SK-N-SH (cell line): ENCODE data around the gene SCYGR4. TPM values are rescaled to one million over a fixed set of nuclear protein-coding genes. Genes with fewer than 3 reads are reported as not detected.

ENCODE experiments used
- CTCF ChIA-PET: fragments of 300-600, 350-600 bp; formaldehyde crosslinking; extraction: SDS; loops from one replicate; lab custom pipeline; 2021; lab: Yijun Ruan, JAX
- POLR2A ChIA-PET: fragments of 350-600 bp; sonication (Branson Sonifier 250); formaldehyde crosslinking; extraction: SDS; loops from one replicate; lab custom pipeline; 2020; ENCODE audit warnings: antibody characterized with exemption, inconsistent platforms; lab: Yijun Ruan, JAX
- DNase-seq: peaks from one replicate; pipeline ENCODE4 v3.0.0; 2012
- H2AFZ ChIP-seq: fragments of 200-600 bp; sonication (generic); 2 replicates; pipeline ENCODE4 v1.8.1; 2016; ENCODE audit warnings: antibody characterized with exemption, mild to moderate bottlenecking, low read depth
- H3F3A ChIP-seq: fragments of 200-600 bp; sonication (generic); replicated peaks from 2 replicates; pipeline ENCODE3; 2016; ENCODE audit warnings: antibody characterized with exemption, mild to moderate bottlenecking; ENCODE audit not compliant: insufficient read depth
- H3K27ac ChIP-seq, 2 experiments: fragments of 200-500 bp in 1 of 2; fragments of 200-600 bp in 1 of 2; sonication (Bioruptor generic) in 1 of 2; sonication (generic), shearing (Covaris generic) in 1 of 2; 2 replicates each; pipeline versions ENCODE4 v1.5.1 to v1.6.1; 2014 to 2016; ENCODE audit warnings: low read depth in 2 of 2, inconsistent platforms in 1 of 2, low read length in 1 of 2, mild to moderate bottlenecking in 1 of 2, mixed read lengths in 1 of 2
- H3K27me3 ChIP-seq: fragments of 200-600 bp; sonication (generic), shearing (Covaris generic); 2 replicates; pipeline ENCODE4 v1.6.1; 2016; ENCODE audit warnings: mixed run types; ENCODE audit not compliant: insufficient read depth
- H3K36me3 ChIP-seq, 2 experiments: fragments of 200-500 bp in 1 of 2; fragments of 200-600 bp in 1 of 2; sonication (Bioruptor generic) in 1 of 2; sonication (generic) in 1 of 2; replicated peaks in 1 of 2; 2 replicates each; pipeline versions ENCODE3 to v1.5.1; 2014 to 2016; ENCODE audit warnings: low read length in 1 of 2, mild to moderate bottlenecking in 1 of 2; ENCODE audit not compliant: insufficient read depth in 2 of 2, control insufficient read depth in 1 of 2
- H3K4me1 ChIP-seq, 2 experiments: fragments of 200-500 bp in 1 of 2; fragments of 200-600 bp in 1 of 2; sonication (Bioruptor generic) in 1 of 2; sonication (generic), shearing (Covaris generic) in 1 of 2; 2 replicates each; pipeline versions ENCODE4 v1.5.1 to v1.6.1; 2014 to 2016; ENCODE audit warnings: low read depth in 1 of 2, low read length in 1 of 2, mixed run types in 1 of 2; ENCODE audit not compliant: insufficient read depth in 2 of 2, control insufficient read depth in 1 of 2
- H3K4me2 ChIP-seq: fragments of 200-600 bp; sonication (generic), shearing (Covaris generic); 2 replicates; pipeline ENCODE4 v1.6.1; 2017; ENCODE audit warnings: mixed run types
- H3K4me3 ChIP-seq, 2 experiments: fragments of 200-500 bp in 1 of 2; fragments of 200-600 bp in 1 of 2; sonication (Bioruptor generic) in 1 of 2; sonication (generic), shearing (Covaris generic) in 1 of 2; 2 replicates each; pipeline versions ENCODE4 v1.5.1 to v1.8.1; 2014 to 2016; ENCODE audit warnings: low read depth in 2 of 2, inconsistent platforms in 1 of 2, low read length in 1 of 2, mild to moderate bottlenecking in 1 of 2, mixed read lengths in 1 of 2, moderate library complexity in 1 of 2
- H3K79me2 ChIP-seq: fragments of 200-600 bp; sonication (generic); 2 replicates; pipeline ENCODE4 v1.8.1; 2017; ENCODE audit warnings: mild to moderate bottlenecking; ENCODE audit not compliant: insufficient read depth
- H3K9ac ChIP-seq: fragments of 200-600 bp; sonication (generic); 2 replicates; pipeline ENCODE4 v1.6.1; 2017; ENCODE audit warnings: mixed run types
- H3K9me2 ChIP-seq: fragments of 200-600 bp; sonication (generic); 2 replicates; pipeline ENCODE4 v1.6.1; 2017; ENCODE audit warnings: mixed run types
- H3K9me3 ChIP-seq: fragments of 200-600 bp; sonication (generic); 2 replicates; pipeline ENCODE4 v1.6.1; 2017; ENCODE audit warnings: mixed run types, mild to moderate bottlenecking, moderate library complexity
- H4K20me1 ChIP-seq: fragments of 200-600 bp; sonication (generic); 2 replicates; pipeline ENCODE4 v1.6.1; 2017; ENCODE audit warnings: mild to moderate bottlenecking, mixed run types; ENCODE audit not compliant: insufficient read depth
- CHD2 ChIP-seq: fragments of 150-350 bp; IDR thresholded peaks from 2 replicates; pipeline ENCODE4 v1.6.1; 2018; ENCODE audit warnings: low read length; ENCODE audit not compliant: partially characterized antibody
- CTCF ChIP-seq: fragments of 200-600 bp; sonication (generic); IDR thresholded peaks from 2 replicates; pipeline ENCODE4 v1.6.1; 2017; ENCODE audit warnings: antibody characterized with exemption, mild to moderate bottlenecking, moderate library complexity
- ELF1 ChIP-seq: IDR thresholded peaks from 2 replicates; pipeline ENCODE4 v1.4.0; 2012
- EP300 ChIP-seq, 2 experiments: IDR thresholded peaks; 2 replicates each; pipeline versions ENCODE4 v1.4.0 to v1.6.1; 2012; ENCODE audit warnings: borderline replicate concordance in 1 of 2, low read depth in 1 of 2, low read length in 1 of 2
- EZH2phosphoT487 ChIP-seq: fragments of 200-600 bp; sonication (generic); IDR thresholded peaks from 2 replicates; pipeline ENCODE4 v1.6.1; 2017; ENCODE audit warnings: low read depth, mixed run types, mild to moderate bottlenecking, antibody characterized with exemption, moderate library complexity, borderline replicate concordance
- FOXJ3 ChIP-seq: sonication (generic); formaldehyde crosslinking; IDR thresholded peaks from 2 replicates; pipeline ENCODE4 v1.5.1; 2020; ENCODE audit warnings: mild to moderate bottlenecking, missing genetic modification reagents
- FOXM1 ChIP-seq: IDR thresholded peaks from 2 replicates; pipeline ENCODE4 v1.4.0; 2012; ENCODE audit warnings: low read depth, mild to moderate bottlenecking
- IRF3 ChIP-seq: fragments of 150-350 bp; IDR thresholded peaks from 2 replicates; pipeline ENCODE4 v1.6.1; 2016; ENCODE audit warnings: mild to moderate bottlenecking, low read depth, low read length
- MAX ChIP-seq: IDR thresholded peaks from 2 replicates; pipeline ENCODE4 v1.4.0; 2012; ENCODE audit warnings: low read depth
- NRF1 ChIP-seq: IDR thresholded peaks from 2 replicates; pipeline ENCODE4 v1.6.1; 2012; ENCODE audit warnings: low read depth, mild to moderate bottlenecking, low read length
- PBX3 ChIP-seq: IDR thresholded peaks from 2 replicates; pipeline ENCODE4; 2012
- POLR2AphosphoS5 ChIP-seq: IDR thresholded peaks from 2 replicates; pipeline ENCODE4 v1.6.1; 2012; ENCODE audit warnings: low read depth, low read length
- RFX5 ChIP-seq: IDR thresholded peaks from 2 replicates; pipeline ENCODE4 v1.6.1; 2012; ENCODE audit warnings: mild to moderate bottlenecking, improper control_type of control experiment, low read length
- RXRA ChIP-seq: IDR thresholded peaks from 2 replicates; pipeline ENCODE4 v1.4.0; 2012; ENCODE audit warnings: low read depth, mild to moderate bottlenecking, borderline replicate concordance
- SIN3A ChIP-seq: IDR thresholded peaks from 2 replicates; pipeline ENCODE4 v1.6.1; 2012; ENCODE audit warnings: low read depth, mild to moderate bottlenecking, low read length, moderate library complexity, borderline replicate concordance
- TEAD4 ChIP-seq: IDR thresholded peaks from 2 replicates; pipeline ENCODE4 v1.4.0; 2012; ENCODE audit warnings: mild to moderate bottlenecking, borderline replicate concordance; ENCODE audit not compliant: insufficient read depth
- USF1 ChIP-seq: IDR thresholded peaks from 2 replicates; pipeline ENCODE4 v1.4.0; 2012; ENCODE audit warnings: low read depth, borderline replicate concordance
- USF2 ChIP-seq: fragments of 150-350 bp; IDR thresholded peaks from 2 replicates; pipeline ENCODE4 v1.6.1; 2017; ENCODE audit warnings: antibody characterized with exemption, low read length, low read depth, borderline replicate concordance
- YY1 ChIP-seq: IDR thresholded peaks from 2 replicates; pipeline ENCODE4 v1.4.0; 2012; ENCODE audit warnings: low read depth, mild to moderate bottlenecking
- WGBS: methylation state at CpG from one replicate; pipeline ENCODE4 v1.1.6; 2017; ENCODE audit warnings: low lambda C conversion rate; 5-methylcytosine and 5-hydroxymethylcytosine counted together
- polyA plus RNA-seq, 3 experiments: library from polyadenylated mRNA; depleted of rRNA; stranded (reverse); fragments of >200 nt; gene quantifications; 2 replicates each; pipeline ENCODE4 v1.2.3, GENCODE V29; 2012

SCYGR4 gene
- polyA plus RNA-seq, 1 of the 3 experiments (the other 2 are of a cell fraction) = not detected

- Histone ChIP-seq H3K9me2 (no peaks in the 10 kb centered on the region), H3K4me2 (no peak overlapping the region), H3F3A (no peaks in the 10 kb centered on the region), H3K27me3 (no peaks in the 10 kb centered on the region), H3K9me3 (no peaks in the 10 kb centered on the region), H3K79me2 (no peaks in the 10 kb centered on the region), H4K20me1 (no peaks in the 10 kb centered on the region), H3K4me3 (no peak overlapping the region), H3K4me1 (peaks cover 0 to 5% of the 10 kb centered on the region in 2 experiments; a peak in 1 of 4 replicates), H3K27ac (no peak overlapping the region), H3K9ac (no peak overlapping the region), H3K36me3 (no peaks in the 10 kb centered on the region), H2AFZ (no peak overlapping the region)
- TF ChIP-seq PBX3 (no peak), MAX (no peak), FOXM1 (no peak), ELF1 (no peak), FOXJ3 (CRISPR knock-in tag) (no peak), NRF1 (no peak), CHD2 (no peak), USF1 (no peak), USF2 (no peak), CTCF (no peak), EP300 (IDR thresholded peaks at IDR 0.05; ENCODE audit: borderline replicate concordance in 1 of 2, low read depth in 1 of 2, low read length in 1 of 2) (no peak), TEAD4 (no peak), YY1 (no peak), EZH2phosphoT487 (no peak), IRF3 (no peak), RFX5 (no peak), RXRA (no peak), POLR2AphosphoS5 (no peak), SIN3A (no peak)
- ChIA-PET POLR2A (interaction anchor here (1.2 kb wide), 1 partner anchor 177 kb away, joined by 3 read pairs; no protein-coding TSS in a partner anchor), CTCF (interaction anchor here (1.0 to 5.6 kb wide), 5 partner anchors 12 to 193 kb away, joined by 3 to 59 read pairs (median 3); no protein-coding TSS in a partner anchor)
- 78% methylated on average over 8 of the region's 8 CpGs for WGBS
- no peak for DNase-seq
Measured at GRCh38 chr2:227657199-227657845, 40.0 kb downstream of the SCYGR4 start.
